Hepatic stellate cell (primary cell): ENCODE results near the gene HEXD.
"Not testable (repeated sequence)": the region's sequence is repeated elsewhere in the genome, so short reads cannot be mapped to it uniquely, and the experiment has no call there.

ENCODE experiments used
- DNase-seq: peaks from one replicate; pipeline ENCODE4 v3.0.0; 2011; ENCODE audit warnings: low spot score

HEXD gene

GRCh38 chr17:82382220-82382932 lies 35.8 kb upstream of the HEXD start:
- not testable (repeated sequence) for DNase-seq

DNA sequence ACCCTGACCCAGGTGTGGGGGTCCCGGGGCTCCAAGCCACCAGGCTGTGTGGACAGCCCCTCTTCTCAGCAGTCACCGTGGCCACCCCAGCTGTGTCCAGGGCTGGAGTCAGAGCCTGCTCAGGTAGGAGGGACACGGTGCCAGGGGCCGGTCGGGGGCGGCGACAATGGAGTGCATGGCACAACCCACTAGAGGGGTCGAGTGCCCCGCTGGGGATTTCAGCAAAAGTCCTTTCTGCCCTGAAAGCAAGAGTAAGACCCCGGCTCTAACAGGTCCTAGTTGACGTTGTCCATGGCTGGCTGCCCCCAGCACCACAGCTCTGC lies 35.3 kb upstream of the HEXD start:
- DNase-seq: no peak

- DNase-seq: no peak
Measured at GRCh38 chr17:82383411-82383810, 34.7 kb upstream of the HEXD start.

DNA sequence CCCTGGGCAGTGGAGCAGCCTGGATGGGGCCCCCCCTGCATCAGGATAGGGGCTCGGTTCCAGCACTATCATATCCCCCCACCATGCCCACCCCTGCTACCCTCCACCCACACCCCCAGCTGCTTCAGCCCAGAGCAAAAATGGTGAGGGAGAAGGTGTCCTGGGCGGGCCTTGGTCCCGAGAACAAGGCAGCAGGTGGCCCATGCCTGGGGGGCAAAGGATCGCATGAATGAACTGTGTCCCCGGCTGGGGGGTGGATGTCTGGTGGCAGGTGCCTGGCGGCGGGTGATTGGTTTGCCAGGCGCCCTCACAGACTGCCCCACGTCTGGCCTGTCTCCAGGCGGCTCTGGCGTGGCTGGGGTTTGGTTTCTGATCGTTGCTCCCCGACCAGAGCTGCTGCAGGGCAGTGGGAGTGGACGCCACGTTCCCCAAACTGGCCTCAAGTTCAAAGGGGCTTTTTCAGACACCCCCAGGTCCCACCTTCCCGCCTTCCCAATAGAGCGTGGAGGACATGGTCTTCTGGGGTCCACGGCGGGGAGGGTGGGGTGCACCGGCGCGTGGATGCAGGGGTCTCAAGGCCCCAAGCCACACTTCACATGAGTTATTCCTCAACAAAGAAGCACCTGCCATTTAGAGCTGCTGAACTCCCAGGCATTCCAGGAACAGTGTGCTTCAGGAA lies 34.0 kb upstream of the HEXD start:
- no peak for DNase-seq

DNA sequence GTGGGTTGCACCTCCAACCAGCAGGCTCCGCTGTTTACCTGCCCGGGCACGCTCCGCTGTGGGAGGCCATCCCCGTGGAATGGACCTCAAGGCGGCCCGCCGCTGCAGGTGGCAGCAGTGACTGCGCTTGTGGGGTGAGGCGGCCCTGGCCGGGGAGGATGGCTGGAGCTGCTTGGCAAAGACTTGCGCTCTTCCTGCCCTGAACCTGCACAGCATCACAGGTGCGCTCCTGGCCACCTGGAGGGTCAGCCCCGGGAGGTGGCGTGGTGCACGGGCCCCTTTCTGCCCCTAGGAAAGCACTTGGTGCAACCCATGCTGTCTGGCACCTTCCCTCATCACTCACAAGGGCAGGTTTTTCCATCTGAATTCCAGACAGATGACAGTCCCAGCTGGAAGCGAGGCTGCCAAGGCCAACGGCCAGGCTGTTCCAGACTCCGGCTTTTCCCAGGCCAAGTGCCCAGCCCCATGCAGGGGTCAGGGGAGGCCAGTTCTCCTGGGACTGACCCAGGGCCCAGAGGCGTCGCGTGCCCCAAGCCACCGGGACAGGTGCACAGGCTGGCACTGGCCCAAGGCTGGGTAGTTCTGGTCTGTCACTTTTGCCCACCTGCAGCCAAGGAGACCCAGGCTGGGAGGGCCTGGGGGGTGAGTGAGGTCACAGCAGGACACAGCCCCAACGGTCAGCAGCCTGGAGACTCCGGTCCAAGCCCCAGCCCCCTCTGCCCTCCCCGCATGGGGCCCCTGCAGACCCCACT lies 33.2 kb upstream of the HEXD start:
- peak; percentile 77 for DNase-seq

GRCh38 chr17:82385559-82386254 lies 32.4 kb upstream of the HEXD start:
- DNase-seq: no peak

DNA sequence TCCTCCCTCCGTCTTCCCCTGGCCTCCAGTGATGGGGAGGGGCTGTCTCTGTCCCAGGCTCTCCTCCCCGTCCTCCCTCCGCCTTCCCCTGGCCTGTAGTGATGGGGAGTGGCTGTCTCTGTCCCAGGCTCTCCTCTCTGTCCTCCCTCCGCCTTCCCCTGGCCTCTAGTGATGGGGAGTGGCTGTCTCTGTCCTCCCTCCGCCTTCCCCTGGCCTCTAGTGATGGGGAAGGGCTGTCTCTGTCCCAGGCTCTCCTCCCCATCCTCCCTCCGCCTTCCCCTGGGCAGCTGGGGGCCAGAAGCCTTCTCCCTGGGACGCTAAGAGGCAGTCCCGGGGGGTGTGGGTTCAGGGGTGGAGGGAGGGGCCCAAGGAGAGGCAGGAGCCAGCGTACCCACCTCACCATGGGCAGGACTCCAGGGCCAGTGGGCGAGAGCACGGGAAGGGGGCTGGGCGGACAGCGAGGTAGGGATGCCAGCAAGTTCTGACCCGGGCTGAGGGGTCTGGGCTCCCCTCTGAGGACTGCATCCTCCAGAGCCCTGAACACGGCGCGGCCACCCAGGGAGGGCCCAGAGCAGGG lies 31.8 kb upstream of the HEXD start:
- no peak for DNase-seq

GRCh38 chr17:82386881-82387704 lies 31.1 kb upstream of the HEXD start:
- no peak for DNase-seq

DNA sequence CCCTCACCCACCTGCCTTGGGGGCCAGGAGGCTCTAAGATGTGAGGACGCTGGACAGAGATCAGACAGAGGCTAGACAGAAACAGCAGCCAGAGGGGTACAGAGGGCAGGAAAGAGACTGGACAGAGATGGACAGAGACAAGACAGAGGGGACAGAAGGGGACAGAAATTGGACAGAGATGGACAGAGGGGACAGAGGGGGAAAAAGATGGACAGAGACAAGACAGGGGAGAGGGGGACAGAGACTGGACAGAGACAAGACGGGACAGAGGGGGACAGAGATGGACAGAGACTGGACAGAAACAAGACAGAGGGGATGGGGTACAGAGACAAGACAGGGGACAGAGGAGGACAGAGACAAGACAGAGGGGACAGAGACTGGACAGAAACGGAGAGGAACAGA lies 30.4 kb upstream of the HEXD start:
- DNase-seq: no peak

DNA sequence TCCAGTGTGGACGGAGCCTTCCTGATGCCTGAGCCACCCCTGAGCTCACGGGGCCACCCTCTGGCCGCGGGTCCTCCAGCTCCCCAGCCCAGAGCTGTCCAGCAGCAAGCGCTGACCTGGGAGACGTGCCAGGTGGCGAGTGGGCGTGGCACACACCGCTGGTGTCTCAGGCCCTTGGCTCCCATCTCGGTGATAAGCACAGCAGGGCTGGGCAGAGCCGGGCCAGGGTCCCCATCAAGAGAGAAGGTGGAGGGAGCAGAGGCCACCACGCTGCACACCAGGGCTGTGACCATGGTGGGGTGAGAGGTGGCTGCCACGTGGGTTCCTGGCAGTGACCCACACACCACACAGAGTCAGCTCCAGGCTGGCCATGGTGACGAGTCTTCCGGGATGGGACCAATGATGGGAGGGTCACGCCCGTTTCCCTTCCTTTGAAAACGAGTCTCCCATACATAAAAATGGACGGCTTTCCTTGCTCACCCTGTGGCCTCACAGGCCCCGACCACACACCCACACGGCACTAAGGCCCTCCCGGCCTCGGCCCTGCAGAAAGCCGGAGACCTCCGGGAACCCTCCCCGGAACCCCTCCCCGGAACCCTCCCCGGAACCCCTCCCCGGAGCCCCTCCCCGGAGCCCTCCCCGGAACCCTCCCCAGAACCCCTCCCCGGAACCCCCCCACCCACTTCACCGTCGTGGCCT lies 29.8 kb upstream of the HEXD start:
- no peak for DNase-seq

- DNase-seq: no peak
Measured at GRCh38 chr17:82388922-82389283, 29.2 kb upstream of the HEXD start.

- no peak for DNase-seq
Measured at GRCh38 chr17:82389379-82389778, 28.8 kb upstream of the HEXD start.

DNA sequence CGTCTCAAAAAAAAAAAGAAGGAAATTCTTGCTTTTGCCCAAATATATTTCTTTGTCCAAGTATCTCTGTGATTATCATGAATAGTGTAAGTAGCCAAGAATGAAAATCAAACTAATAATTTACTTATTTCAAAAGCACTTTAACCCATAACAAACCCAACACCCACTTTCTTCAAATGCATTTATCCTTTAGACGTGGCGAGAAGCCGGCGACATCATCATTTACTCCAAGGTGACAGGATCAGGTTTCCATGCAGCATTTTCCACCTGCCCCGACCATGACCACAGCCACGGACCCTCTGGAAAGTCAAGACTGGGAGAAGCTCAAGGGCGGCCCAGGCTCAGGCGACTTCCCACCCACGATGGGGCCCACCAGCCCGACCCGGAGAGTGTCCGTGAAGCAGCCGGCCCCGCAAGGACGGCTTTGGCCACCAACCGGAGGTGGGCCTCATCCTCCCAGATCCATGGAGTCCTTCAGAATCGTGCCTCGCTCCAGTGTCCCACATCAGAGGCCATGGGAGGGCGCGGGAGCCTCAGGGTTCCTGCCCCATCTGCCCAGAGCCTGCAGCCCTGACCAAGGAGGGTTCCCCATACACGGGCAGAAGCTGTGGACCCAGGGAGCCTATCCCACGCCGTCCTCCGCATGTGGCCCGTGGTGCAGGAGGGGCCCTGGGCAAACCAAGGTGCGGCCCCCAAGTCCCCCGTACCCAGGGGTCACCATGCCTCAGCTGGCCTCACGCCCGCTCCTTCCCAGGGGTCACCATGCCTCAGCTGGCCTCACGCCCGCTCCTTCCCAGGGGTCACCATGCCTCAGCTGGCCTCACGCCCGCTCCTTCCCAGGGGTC lies 27.9 kb upstream of the HEXD start:
- no peak for DNase-seq

DNA sequence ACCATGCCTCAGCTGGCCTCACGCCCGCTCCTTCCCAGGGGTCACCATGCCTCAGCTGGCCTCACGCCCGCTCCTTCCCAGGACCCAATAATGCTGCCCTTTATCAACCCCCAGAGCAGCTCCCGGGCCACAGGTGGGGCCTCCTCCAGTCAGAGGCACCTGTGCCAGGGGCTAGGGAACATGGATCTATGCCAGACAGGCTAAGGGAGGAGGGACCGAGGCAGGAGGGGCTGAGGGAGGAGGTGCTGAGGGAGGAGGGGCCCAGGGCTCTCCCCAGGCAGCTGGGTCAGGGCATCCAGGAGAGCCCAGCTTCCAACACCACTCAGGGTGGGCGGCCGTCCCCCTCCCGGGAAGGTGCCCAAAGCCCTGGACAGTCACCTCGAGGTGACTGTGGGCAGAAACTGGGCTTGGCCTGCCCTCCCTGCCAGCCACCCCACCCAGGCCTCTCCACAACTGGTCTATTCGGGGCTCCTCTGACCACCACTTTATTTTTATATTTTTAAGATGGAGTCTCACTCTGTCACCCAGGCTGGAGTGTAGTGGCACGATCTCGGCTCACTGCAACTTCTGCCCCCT lies 27.2 kb upstream of the HEXD start:
- no peak for DNase-seq

GRCh38 chr17:82391496-82392066 lies 26.6 kb upstream of the HEXD start:
- no peak for DNase-seq

DNA sequence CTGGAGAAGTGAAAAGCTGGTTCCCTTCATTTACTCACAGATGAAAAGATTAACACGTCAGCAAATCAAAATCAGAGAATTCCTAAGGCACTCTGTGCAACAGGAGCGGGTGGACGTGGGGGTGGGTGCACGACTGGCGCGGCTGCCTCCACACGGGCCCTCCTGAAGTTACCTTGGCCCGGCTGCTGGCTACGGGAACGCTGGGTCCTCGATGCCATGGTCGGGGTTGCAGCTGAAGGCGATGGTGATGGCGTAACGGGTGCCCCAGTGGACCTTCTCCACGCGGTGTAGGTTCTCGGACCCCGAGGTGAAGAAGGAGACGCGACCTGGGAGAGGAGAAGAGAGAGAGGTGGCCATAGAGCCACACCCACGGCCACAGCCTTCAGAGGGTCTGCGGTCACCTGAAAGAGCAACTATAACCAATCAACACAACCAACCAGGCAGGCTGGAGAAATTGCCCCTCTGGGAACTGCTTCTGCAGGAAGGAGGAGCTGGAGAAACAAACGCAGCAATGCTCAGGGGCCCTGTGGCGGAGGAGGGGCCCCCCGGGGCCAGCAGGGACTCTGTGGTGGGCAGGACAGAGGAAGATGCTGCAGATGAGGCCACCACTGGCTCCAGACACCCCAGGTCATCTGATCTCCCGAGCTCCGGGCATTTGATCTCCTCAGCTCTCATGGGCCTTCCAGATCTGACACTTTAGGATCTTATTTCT lies 25.8 kb upstream of the HEXD start:
- no peak for DNase-seq

- DNase-seq: no peak
Measured at GRCh38 chr17:82392941-82393340, 25.2 kb upstream of the HEXD start.

- no peak for DNase-seq
Measured at GRCh38 chr17:82394278-82394677, 23.9 kb upstream of the HEXD start.
